Measurements from ENCODE around the gene MRPL27. TPM values are rescaled to one million over a fixed set of nuclear protein-coding genes. Genes with fewer than 3 reads are reported as not detected.
"Not testable (repeated sequence)": the region's sequence is repeated elsewhere in the genome, so short reads cannot be mapped to it uniquely, and the experiment has no call there.

The MRPL27 gene
- 201 TPM for polyA plus RNA-seq (2012; ENCODE audit: insufficient read depth, insufficient read length, low read depth)

DNA sequence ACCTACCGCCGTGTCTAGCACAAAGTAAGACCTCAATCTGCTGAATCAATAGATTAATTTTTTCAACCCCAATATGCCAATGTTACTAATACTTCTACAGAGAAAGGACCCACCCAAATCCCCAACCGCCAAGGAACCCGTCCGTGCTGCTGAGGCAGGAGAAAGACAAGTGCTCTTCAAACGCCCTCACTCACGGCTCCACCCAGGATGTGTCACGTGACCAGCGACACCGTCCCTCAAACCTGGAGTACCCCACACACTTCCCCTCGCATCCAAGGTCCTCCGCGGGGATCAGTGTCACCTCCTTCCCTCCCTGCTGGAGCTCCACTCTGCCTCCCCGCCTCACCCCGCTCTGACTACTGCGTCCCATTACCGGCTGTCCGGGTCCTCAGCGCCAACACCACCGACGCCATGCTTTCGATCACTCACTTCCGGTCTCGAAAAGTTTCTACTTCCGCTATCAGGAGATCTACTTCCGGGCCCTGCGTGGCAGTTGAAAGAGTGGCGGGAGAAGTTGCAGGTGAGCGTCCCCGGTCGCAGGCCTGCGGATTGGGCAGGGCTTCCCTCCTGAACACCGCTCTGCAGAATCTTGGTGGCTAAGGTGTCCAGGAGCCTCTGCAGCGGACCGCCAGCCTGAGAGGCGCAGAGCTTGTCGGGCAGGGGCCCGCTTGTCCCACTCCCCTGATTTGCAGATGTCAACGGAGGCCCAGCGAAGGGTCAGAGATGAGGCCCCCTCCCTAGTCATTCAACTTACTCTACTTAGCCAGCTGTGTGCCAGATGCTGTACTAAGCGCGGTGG, at the start of gene MRPL27, which contains the start of gene EME1:
TSS of gene MRPL27 (minus strand) at position 427 of the 799 bp plus-strand sequence. CDS start at position 413, 14 bp downstream.
TSS of gene EME1 (plus strand) at position 472 of the 799 bp plus-strand sequence. CDS start 1,980 bp downstream, outside the sequence.
- Histone ChIP-seq H3K9me3 (no peaks in the 10 kb centered on the region), H3K27me3 (no peaks in the 10 kb centered on the region), H3K36me3 (peaks cover 38% of the 10 kb centered on the region), H3K4me1 (0 out of 2 replicates have a peak, but pooled peaks cover 2% of the 10 kb centered on the region), H3K4me3 (ENCODE audit: low read depth, low read length) (peak within 1 kb of the TSS; percentile 97)
- TF ChIP-seq, protein P1, sequence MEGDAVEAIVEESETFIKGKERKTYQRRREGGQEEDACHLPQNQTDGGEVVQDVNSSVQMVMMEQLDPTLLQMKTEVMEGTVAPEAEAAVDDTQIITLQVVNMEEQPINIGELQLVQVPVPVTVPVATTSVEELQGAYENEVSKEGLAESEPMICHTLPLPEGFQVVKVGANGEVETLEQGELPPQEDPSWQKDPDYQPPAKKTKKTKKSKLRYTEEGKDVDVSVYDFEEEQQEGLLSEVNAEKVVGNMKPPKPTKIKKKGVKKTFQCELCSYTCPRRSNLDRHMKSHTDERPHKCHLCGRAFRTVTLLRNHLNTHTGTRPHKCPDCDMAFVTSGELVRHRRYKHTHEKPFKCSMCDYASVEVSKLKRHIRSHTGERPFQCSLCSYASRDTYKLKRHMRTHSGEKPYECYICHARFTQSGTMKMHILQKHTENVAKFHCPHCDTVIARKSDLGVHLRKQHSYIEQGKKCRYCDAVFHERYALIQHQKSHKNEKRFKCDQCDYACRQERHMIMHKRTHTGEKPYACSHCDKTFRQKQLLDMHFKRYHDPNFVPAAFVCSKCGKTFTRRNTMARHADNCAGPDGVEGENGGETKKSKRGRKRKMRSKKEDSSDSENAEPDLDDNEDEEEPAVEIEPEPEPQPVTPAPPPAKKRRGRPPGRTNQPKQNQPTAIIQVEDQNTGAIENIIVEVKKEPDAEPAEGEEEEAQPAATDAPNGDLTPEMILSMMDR (IDR thresholded peaks at IDR 0.05; ENCODE audit: low read depth, low read length): no peak
- DNase-seq: peak; percentile 81

DNA sequence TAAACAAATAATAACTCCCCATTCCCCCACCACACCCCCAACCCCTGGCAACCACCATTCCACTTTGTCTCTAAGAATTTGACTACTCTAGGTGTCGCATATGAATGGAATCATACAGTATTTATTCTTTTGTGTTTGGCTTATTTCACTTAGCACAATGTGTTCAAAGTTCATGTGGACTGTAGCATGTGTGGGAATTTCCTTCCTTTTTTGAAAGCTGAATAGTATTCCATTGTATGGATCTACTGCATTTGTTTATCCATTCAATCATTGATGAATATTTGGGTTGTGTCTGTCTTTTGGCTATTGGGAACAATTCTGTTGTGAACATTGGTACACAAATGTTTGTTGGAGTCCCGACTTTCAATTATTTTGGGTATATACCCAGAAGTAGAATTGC, 49.8 kb upstream of the MRPL27 start:
- H3K27me3 ChIP-seq: no peaks in the 10 kb centered on the region
- H3K9me3 ChIP-seq: no peaks in the 10 kb centered on the region
- H3K4me1 ChIP-seq: peaks cover 5% of the 10 kb centered on the region; the same call in 1 of the 2 replicates
- H3K36me3 ChIP-seq: no peaks in the 10 kb centered on the region
- no peak overlapping the region for H3K4me3 ChIP-seq (ENCODE audit: low read depth, low read length)
- DNase-seq: no peak
- TF ChIP-seq, protein P1 (IDR thresholded peaks at IDR 0.05; ENCODE audit: low read depth, low read length): no peak

DNA sequence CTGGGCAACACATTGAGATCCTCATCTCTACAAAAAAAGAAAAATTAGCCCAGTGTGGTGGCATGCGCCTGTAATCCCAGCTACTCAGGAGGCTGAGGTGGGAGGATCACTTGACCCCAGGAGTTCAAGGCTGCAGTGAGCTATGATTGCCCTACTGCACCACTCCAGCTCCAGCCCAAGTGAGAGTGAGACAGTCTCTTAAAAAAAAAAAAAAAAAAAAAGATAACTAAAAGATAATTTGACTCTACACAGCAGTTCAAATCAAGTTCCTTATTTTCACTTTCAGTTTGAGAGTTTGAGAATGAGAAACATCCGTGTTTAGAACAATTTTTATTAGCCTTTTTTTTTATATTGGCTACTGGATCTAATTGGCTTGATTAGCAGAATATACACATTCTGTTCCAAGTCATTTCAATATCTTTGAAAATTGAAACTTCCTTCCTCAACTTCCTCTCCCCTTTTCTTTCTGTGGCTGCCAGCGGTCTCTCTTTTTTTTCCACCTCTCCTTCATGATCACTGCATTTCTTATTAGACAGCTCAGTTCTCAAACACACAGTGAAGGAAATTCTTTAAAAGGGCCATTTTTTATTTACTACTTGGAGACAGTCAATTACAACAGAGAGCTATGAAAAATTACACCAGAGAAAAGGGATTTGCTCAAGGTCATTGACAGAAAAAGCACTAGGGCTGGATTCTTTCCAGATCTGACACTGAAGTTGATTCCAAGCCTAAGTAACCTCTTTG, 48.5 kb upstream of the MRPL27 start:
- Histone ChIP-seq H3K4me3 (ENCODE audit: low read depth, low read length) (no peak overlapping the region), H3K9me3 (no peaks in the 10 kb centered on the region), H3K36me3 (no peaks in the 10 kb centered on the region), H3K4me1 (0 out of 2 replicates have a peak, but pooled peaks cover under 1% of the 10 kb centered on the region), H3K27me3 (no peaks in the 10 kb centered on the region)
- TF ChIP-seq, protein P1 (IDR thresholded peaks at IDR 0.05; ENCODE audit: low read depth, low read length): no peak
- no peak for DNase-seq

DNA sequence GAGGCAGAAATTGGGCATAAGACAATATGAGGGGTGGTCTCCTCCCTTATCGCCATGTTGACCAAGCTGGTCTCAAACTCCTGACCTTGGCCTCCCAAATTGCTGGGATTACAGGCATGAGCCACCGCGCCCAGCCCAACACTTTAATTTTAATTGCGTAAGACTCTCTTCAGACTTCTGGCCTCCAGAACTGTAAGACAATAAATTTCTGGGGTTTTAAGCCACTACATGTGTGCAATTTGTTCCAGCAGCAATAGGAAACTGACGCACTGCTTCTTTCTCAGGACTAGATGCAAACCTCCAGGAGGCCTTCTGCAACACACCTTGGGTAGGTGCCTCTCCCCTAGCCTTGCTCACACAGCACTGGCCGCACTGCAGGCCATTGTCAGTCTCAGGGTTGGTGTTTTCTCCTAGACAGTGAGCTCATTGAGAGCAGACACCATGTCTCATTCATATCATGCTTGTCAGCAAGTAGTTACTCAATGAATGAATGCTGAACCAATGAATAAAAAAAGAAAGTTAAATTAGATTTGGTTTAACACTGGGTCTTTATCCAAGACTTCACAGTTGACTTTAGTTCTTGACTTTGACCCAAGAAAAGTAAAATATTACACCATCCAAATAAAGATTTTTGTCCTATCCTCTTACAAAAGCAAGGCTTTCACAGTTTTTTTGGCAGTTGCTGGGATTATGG, 47.6 kb upstream of the MRPL27 start:
- H3K4me1 ChIP-seq: no peaks in the 10 kb centered on the region
- TF ChIP-seq, protein P1 (IDR thresholded peaks at IDR 0.05; ENCODE audit: low read depth, low read length): no peak
- H3K4me3 ChIP-seq (ENCODE audit: low read depth, low read length): no peak overlapping the region
- no peaks in the 10 kb centered on the region for H3K36me3 ChIP-seq
- H3K9me3 ChIP-seq: no peaks in the 10 kb centered on the region
- H3K27me3 ChIP-seq: no peaks in the 10 kb centered on the region
- DNase-seq: no peak

- not testable (repeated sequence) for H3K36me3 ChIP-seq; H3K27me3 ChIP-seq; DNase-seq; H3K4me3 ChIP-seq (ENCODE audit: low read depth, low read length); H3K4me1 ChIP-seq; H3K9me3 ChIP-seq
Measured at GRCh38 chr17:50419577-50419976, 46.6 kb upstream of the MRPL27 start.

- no peak for DNase-seq
- TF ChIP-seq, protein P1 (IDR thresholded peaks at IDR 0.05; ENCODE audit: low read depth, low read length): no peak
- Histone ChIP-seq H3K9me3 (0 out of 2 replicates have a peak, but pooled peaks cover 5% of the 10 kb centered on the region), H3K4me3 (ENCODE audit: low read depth, low read length) (no peak overlapping the region), H3K27me3 (no peaks in the 10 kb centered on the region; the same call in 1 of the 2 replicates), H3K4me1 (no peaks in the 10 kb centered on the region), H3K36me3 (no peaks in the 10 kb centered on the region)
Measured at GRCh38 chr17:50414808-50415207, 41.8 kb upstream of the MRPL27 start.

Measured in BE2C (cell line).